ENCODE results near the gene MERTK.
"Not testable (repeated sequence)": the region's sequence is repeated elsewhere in the genome, so short reads cannot be mapped to it uniquely, and the experiment has no call there.

MERTK gene

GRCh38 chr2:111897924-111898702 is at the start of gene MERTK:
Gene MERTK, plus strand, starts transcription at chr2:111898607. Its CDS starts 129 bp downstream, at chr2:111898736.
- DNase-seq, result no peak

- not testable (repeated sequence) for DNase-seq
Observed at GRCh38 chr2:111850646-111851045, 47.8 kb upstream of the MERTK start.

GRCh38 chr2:111852544-111852943 is 45.9 kb upstream of the MERTK start:
- DNase-seq, result not testable (repeated sequence)

GRCh38 chr2:111860005-111860404 is 38.4 kb upstream of the MERTK start:
- not testable (repeated sequence) for DNase-seq

GRCh38 chr2:111865124-111865523 is 33.3 kb upstream of the MERTK start:
- DNase-seq, result not testable (repeated sequence)

- not testable (repeated sequence) for DNase-seq
Observed at GRCh38 chr2:111872806-111873205, 25.6 kb upstream of the MERTK start.

GRCh38 chr2:111883661-111884591 is 14.5 kb upstream of the MERTK start, which contains the start of gene ANAPC1:
Gene ANAPC1, minus strand, starts transcription at chr2:111884193. Its CDS starts 3,368 bp downstream, at chr2:111880825.
- peak; percentile 69 for DNase-seq

- DNase-seq, result no peak
Observed at GRCh38 chr2:111884592-111884964, 13.8 kb upstream of the MERTK start.

GRCh38 chr2:111896024-111896423 is 2.4 kb upstream of the MERTK start:
- DNase-seq, result no peak

GRCh38 chr2:111896576-111896975 is 1.8 kb upstream of the MERTK start:
- no peak for DNase-seq

- DNase-seq, result no peak
Observed at GRCh38 chr2:111897630-111897923, 830 bp upstream of the MERTK start.

- no peak for DNase-seq
Observed at GRCh38 chr2:111898703-111899514, 502 bp downstream of the MERTK start.

- DNase-seq, result no peak
Observed at GRCh38 chr2:111900859-111901258, 2.5 kb downstream of the MERTK start.

GRCh38 chr2:111903516-111903915 is 5.1 kb downstream of the MERTK start:
- DNase-seq, result no peak

- no peak for DNase-seq
Observed at GRCh38 chr2:111903930-111904439, 5.6 kb downstream of the MERTK start.

- DNase-seq, result no peak
Observed at GRCh38 chr2:111904726-111905474, 6.5 kb downstream of the MERTK start.

- DNase-seq, result not testable (repeated sequence)
Observed at GRCh38 chr2:111905475-111905869, 7.1 kb downstream of the MERTK start.

GRCh38 chr2:111905990-111906735 is 7.8 kb downstream of the MERTK start:
- DNase-seq, result no peak

- no peak for DNase-seq
Observed at GRCh38 chr2:111908578-111908977, 10.2 kb downstream of the MERTK start.

- no peak for DNase-seq
Observed at GRCh38 chr2:111909079-111909478, 10.7 kb downstream of the MERTK start.

GRCh38 chr2:111909997-111910396 is 11.6 kb downstream of the MERTK start:
- DNase-seq, result not testable (repeated sequence)

Data from GOT3 (cell line).